ENCODE results near the gene STRC.
"Not testable (repeated sequence)": the region's sequence is repeated elsewhere in the genome, so short reads cannot be mapped to it uniquely, and the experiment has no call there.

STRC gene

DNA sequence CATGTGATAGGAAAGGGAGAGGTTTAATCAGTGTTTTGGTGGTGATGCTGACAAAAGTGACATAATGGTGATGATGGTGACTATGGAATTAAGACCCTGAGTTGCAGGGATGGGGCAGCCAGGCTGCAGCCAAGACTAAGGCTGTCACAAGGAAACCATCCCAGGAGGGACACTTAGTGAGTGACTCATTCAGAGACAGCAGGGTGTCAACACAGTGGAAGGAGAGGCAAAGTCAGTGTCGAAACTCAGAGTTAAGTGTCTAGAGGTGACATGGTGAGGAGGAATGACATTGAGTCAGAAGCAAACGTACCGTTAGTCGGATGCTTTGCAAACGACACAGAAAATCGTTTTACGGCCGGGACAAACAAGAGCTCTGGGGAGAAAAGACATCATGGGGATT is 54.8 kb downstream of the STRC start:
- DNase-seq (ENCODE audit: low read depth in 3 of 3) = not testable (repeated sequence)

DNA sequence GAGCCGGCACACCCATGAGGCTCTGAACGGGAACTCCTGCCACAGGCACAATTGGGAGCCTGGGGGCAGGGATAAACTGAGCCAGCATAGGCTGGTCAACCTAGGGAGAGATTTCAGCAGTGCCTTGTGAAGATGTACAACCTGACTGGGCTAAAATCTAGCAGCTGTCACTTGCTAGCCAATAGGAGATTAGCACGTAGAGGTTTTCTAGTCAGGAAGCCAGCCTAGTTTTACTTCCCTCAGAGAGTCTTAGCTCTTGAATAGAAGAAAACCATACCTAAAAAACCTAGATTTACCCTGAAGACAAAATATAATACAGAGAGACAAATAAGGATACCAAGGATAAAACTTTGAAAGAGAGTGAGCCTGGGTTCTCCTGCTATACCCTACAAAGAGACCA is 55.8 kb downstream of the STRC start:
- not testable (repeated sequence) for DNase-seq (ENCODE audit: low read depth in 3 of 3)

DNA sequence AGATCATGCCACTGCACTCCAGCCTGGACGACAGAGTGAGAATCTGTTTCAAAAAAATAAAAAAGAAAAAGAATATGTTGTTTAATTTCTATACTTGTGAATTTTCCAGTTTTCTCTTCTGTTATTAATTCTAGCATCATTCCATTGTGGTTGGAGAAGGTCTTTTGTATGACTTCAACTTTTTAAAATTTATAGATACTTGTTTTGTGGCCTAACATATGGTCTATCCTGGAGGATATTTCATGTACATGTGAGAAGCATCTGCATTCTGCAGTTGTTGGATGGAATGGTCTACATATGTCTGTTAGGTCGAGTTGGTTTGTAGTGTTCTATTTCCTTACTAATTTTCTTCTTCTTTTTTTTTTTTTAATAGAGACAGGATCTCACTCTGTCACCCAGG is 65.6 kb downstream of the STRC start:
- no peak for DNase-seq (ENCODE audit: low read depth in 3 of 3)

DNA sequence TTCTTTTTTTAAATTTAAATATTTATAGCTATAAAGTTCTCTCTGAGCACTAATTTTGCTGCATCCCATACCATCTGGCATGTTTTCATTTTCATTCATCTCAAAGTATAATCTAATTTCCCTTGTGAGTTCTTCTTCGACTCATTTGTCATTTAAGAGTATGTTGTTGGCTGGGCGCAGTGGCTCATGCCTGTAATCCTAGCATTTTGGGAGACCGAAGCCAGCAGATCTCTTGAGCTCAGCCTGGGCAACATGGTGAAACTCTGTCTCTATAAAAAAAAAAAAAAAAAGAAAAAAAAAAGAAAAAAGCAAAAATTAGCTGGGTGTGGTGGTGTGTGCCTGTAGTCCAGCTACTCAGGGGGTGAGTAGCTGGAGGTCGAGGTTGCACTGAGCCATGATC is 66.3 kb downstream of the STRC start:
- no peak for DNase-seq (ENCODE audit: low read depth in 3 of 3)

DNA sequence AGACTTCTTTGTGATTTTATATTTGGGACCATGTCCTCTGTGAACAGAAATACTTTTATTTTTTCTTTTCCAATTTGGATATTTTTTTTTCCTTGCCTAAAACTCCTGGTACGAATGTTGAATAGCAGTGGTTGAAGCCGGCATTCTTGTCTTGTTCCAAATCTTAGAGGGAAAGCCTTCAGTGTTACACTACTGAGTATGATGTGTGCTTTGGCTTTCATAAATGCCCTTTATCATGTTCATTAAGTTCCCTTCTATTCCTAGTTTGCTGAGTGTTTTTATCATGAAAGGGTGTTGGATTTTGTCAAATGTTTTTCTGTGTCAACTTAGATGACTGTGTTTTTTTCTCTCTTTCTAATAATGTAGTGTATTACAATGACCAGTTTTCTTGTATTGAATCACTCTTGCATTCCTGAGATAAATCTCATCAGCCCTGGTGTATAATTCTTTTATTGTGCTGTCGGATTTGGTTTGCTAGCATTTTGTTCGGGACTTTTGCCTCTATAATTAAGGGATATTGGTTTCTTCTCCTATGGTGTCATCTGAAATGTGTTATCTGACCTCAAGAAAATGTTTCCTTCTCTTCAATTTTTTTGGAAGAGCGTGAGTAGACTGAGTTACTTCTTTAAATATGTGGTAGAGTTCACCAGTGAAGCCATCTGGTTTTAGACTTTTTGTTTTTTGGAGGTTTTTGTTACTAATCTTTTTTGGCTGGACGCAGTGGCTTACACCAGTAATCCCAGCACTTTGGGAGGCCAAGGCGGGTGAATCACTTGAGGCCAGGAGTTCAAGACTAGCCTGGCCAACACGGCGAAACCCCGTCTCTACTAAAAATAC is 67.9 kb downstream of the STRC start:
- DNase-seq (ENCODE audit: low read depth in 3 of 3) = no peak
